H1 (cell line): Measurements from ENCODE around the gene MEF2C.

ENCODE experiments used
- CREB1 ChIP-seq: IDR thresholded peaks from 2 replicates; pipeline ENCODE4 v1.6.1; 2012; ENCODE audit warnings: inconsistent platforms
- CTCF ChIP-seq, 3 experiments: IDR thresholded peaks; 1 replicate in 2 of 3; 2 replicates in 1 of 3; pipeline versions ENCODE4 v1.5.1 to v1.6.1; 2011; ENCODE audit warnings: low read length in 3 of 3, mild to moderate bottlenecking in 3 of 3, inconsistent platforms in 2 of 3, low read depth in 1 of 3, moderate library complexity in 1 of 3; ENCODE audit not compliant: insufficient read depth in 1 of 3; ENCODE audit errors: control extremely low read depth in 1 of 3
- HDAC2 ChIP-seq, 2 experiments: fragments of 300-600 bp in 1 of 2; sonication (generic) in 1 of 2; IDR thresholded peaks; 2 replicates each; pipeline ENCODE4 v1.6.1; 2011 to 2012; ENCODE audit warnings: low read depth in 2 of 2, low read length in 2 of 2, mild to moderate bottlenecking in 2 of 2, moderate library complexity in 2 of 2, borderline replicate concordance in 1 of 2, inconsistent platforms in 1 of 2
- JUND ChIP-seq: IDR thresholded peaks from 2 replicates; pipeline ENCODE4 v1.6.1; 2011; ENCODE audit warnings: mild to moderate bottlenecking, improper control_type of control experiment, low read length
- KDM1A ChIP-seq: fragments of 200-600, 300-600 bp; sonication (generic); IDR thresholded peaks from 2 replicates; pipeline ENCODE4 v1.7.1; 2016; ENCODE audit warnings: mild to moderate bottlenecking, low read length, borderline replicate concordance
- MAFK ChIP-seq: IDR thresholded peaks from 2 replicates; pipeline ENCODE4 v1.6.1; 2012; ENCODE audit warnings: low read depth, mild to moderate bottlenecking, improper control_type of control experiment, low read length
- SAP30 ChIP-seq: fragments of 300-600 bp; sonication (generic); IDR thresholded peaks from 2 replicates; pipeline ENCODE4 v1.7.1; 2012; ENCODE audit warnings: low read length, moderate library complexity, mild to moderate bottlenecking, inconsistent platforms; ENCODE audit not compliant: insufficient read depth, insufficient replicate concordance
- TAF1 ChIP-seq: IDR thresholded peaks from 2 replicates; pipeline ENCODE4 v1.6.1; 2011; ENCODE audit warnings: mild to moderate bottlenecking, low read depth, low read length

DNA sequence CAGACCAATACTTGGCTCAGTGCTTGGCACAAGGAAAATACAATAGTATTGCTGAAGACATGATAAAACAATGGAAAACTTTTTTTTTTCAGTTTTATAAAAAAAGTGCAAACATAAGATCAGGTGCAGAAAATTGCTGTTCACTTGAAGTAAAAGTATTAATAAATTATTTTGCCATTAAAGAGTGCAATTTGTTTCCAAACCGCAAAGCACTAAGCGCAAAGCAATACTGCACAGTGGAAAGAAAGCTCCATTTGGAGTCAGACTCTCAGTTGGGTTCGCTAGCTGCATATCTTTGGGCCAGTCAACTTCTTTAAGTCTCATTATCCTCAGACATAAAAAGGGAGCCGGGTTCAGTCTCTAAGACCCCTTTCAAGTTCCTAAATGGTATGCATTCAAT is 45.8 kb downstream of the MEF2C start:
- TF ChIP-seq KDM1A (no peak), SAP30 (no peak), CREB1 (no peak), HDAC2 (IDR thresholded peaks at IDR 0.05; ENCODE audit: borderline replicate concordance in 1 of 2, low read depth in 2 of 2, low read length in 2 of 2) (no peak), JUND (no peak), CTCF (IDR thresholded peaks at IDR 0.05; ENCODE audit: control extremely low read depth in 1 of 3, insufficient read depth in 1 of 3, low read depth in 1 of 3, low read length in 3 of 3) (no peak), TAF1 (no peak), MAFK (no peak)
